Stimulated activated CD8-positive, alpha-beta memory T cell treated with anti-CD3 and anti-CD28 coated beads, Interleukin-12 subunit alpha, Interleukin-12 subunit beta, amount 100 ng/mL, for 24 hours (primary cell): Measurements from ENCODE around the gene SALL3.

ENCODE experiments used
- DNase-seq: peaks from one replicate; pipeline ENCODE4 v3.0.0-alpha.2; 2020; ENCODE audit errors: extremely low read depth

SALL3 gene

GRCh38 chr18:79006106-79006795, 26.6 kb downstream of the SALL3 start:
- no peak for DNase-seq

GRCh38 chr18:79007440-79007839, 27.8 kb downstream of the SALL3 start:
- no peak for DNase-seq

GRCh38 chr18:79008356-79008940, 28.8 kb downstream of the SALL3 start:
- no peak for DNase-seq

- DNase-seq = no peak
Observed at GRCh38 chr18:79010802-79011201, 31.2 kb downstream of the SALL3 start.

- DNase-seq = no peak
Observed at GRCh38 chr18:79011300-79011870, 31.8 kb downstream of the SALL3 start.

GRCh38 chr18:79013869-79014268, 34.3 kb downstream of the SALL3 start:
- DNase-seq = no peak

- no peak for DNase-seq
Observed at GRCh38 chr18:79018911-79019310, 39.3 kb downstream of the SALL3 start.

GRCh38 chr18:79019881-79020280, 40.3 kb downstream of the SALL3 start:
- no peak for DNase-seq

- DNase-seq = no peak
Observed at GRCh38 chr18:79022603-79023002, 43.0 kb downstream of the SALL3 start.

- DNase-seq = no peak
Observed at GRCh38 chr18:79026491-79026890, 46.9 kb downstream of the SALL3 start.

GRCh38 chr18:79030680-79031079, 51.1 kb downstream of the SALL3 start:
- no peak for DNase-seq

- DNase-seq = no peak
Observed at GRCh38 chr18:79042276-79042675, 62.7 kb downstream of the SALL3 start.

GRCh38 chr18:79043288-79043687, 63.7 kb downstream of the SALL3 start:
- DNase-seq = no peak

GRCh38 chr18:79046522-79046921, 66.9 kb downstream of the SALL3 start:
- no peak for DNase-seq

- DNase-seq = no peak
Observed at GRCh38 chr18:79047556-79048244, 68.1 kb downstream of the SALL3 start.

- no peak for DNase-seq
Observed at GRCh38 chr18:79048245-79048632, 68.6 kb downstream of the SALL3 start.

GRCh38 chr18:79049506-79049905, 69.9 kb downstream of the SALL3 start:
- DNase-seq = no peak
